Measurements from ENCODE around the gene SCRN3. TPM values are rescaled to one million over a fixed set of nuclear protein-coding genes. Genes with fewer than 3 reads are reported as not detected.
"Not testable (repeated sequence)": the region's sequence is repeated elsewhere in the genome, so short reads cannot be mapped to it uniquely, and the experiment has no call there.

SCRN3 gene
- total and polyA plus RNA-seq, 8 donors = 22.6 to 36.0 (median 31.9) TPM

GRCh38 chr2:174403628-174404027 is 8.1 kb downstream of the SCRN3 start:
- TF ChIP-seq CTCF (IDR thresholded peaks at IDR 0.05) = no peak
- Histone ChIP-seq H3K9me3 (no peaks in the 10 kb centered on the region), H3K27me3 (no peaks in the 10 kb centered on the region), H3K4me3 (no peak overlapping the region), H3K36me3 (peaks cover 0 to 20% of the 10 kb centered on the region in 2 donors), H3K27ac (no peak overlapping the region), H3K4me1 (no peaks in the 10 kb centered on the region)
- intact Hi-C loops (cut with DNase I) = no loop called here
- DNase-seq (no peak), ATAC-seq (no peak)

- H3K4me1 ChIP-seq; DNase-seq; ATAC-seq; H3K27ac ChIP-seq; H3K27me3 ChIP-seq; intact Hi-C loops (cut with DNase I); H3K9me3 ChIP-seq: not testable (repeated sequence)
- Histone ChIP-seq H3K36me3 (peaks cover 0 to 22% of the 10 kb centered on the region in 2 donors), H3K4me3 (peak overlapping the region in 1 of 2 donors; percentile 2)
These were observed 14.5 kb downstream of the SCRN3 start for GRCh38 chr2:174410039-174410438.

- ATAC-seq = no peak
- intact Hi-C loops (cut with DNase I) = no loop called here
- no peak for TF ChIP-seq CTCF (IDR thresholded peaks at IDR 0.05)
- Histone ChIP-seq H3K9me3 (no peaks in the 10 kb centered on the region), H3K27me3 (no peaks in the 10 kb centered on the region), H3K36me3 (peaks cover 0 to 22% of the 10 kb centered on the region in 2 donors), H3K4me3 (no peak overlapping the region), H3K27ac (no peak overlapping the region), H3K4me1 (no peaks in the 10 kb centered on the region)
- DNase-seq = no peak
These were observed 16.7 kb downstream of the SCRN3 start for GRCh38 chr2:174412256-174412655.

GRCh38 chr2:174428214-174428613 is 32.7 kb downstream of the SCRN3 start:
- DNase-seq (peak in 1 of 4 donors; percentile 2), ATAC-seq (peak; percentile 21)
- intact Hi-C loops (cut with DNase I) = no loop called here
- Histone ChIP-seq H3K36me3 (peaks cover 0 to 4% of the 10 kb centered on the region in 2 donors), H3K27ac (no peak overlapping the region), H3K27me3 (no peaks in the 10 kb centered on the region), H3K4me1 (no peaks in the 10 kb centered on the region), H3K4me3 (no peak overlapping the region), H3K9me3 (no peaks in the 10 kb centered on the region)
- no peak for TF ChIP-seq CTCF (IDR thresholded peaks at IDR 0.05)

GRCh38 chr2:174430066-174430465 is 34.5 kb downstream of the SCRN3 start:
- DNase-seq = no peak

More at GRCh38 chr2:174430066-174430465, 34.5 kb downstream of the SCRN3 start:
- TF ChIP-seq CTCF (IDR thresholded peaks at IDR 0.05) = no peak
- intact Hi-C loops (cut with DNase I) = no loop called here
- H3K27me3 ChIP-seq = no peaks in the 10 kb centered on the region
- ATAC-seq = no peak
- H3K4me3 ChIP-seq = no peak overlapping the region
- peaks cover 0 to 4% of the 10 kb centered on the region in 2 donors for H3K36me3 ChIP-seq
- H3K27ac ChIP-seq = no peak overlapping the region
- H3K4me1 ChIP-seq = no peaks in the 10 kb centered on the region
- H3K9me3 ChIP-seq = no peaks in the 10 kb centered on the region
